PC-9 (cell line): ENCODE measurements around the gene PABPC4L. TPM values are rescaled to one million over a fixed set of nuclear protein-coding genes. Genes with fewer than 3 reads are reported as not detected.
"Not testable (repeated sequence)": the region's sequence is repeated elsewhere in the genome, so short reads cannot be mapped to it uniquely, and the experiment has no call there.

Source experiments
- BruUV-seq: library from RNA; stranded (reverse); fragments of 400-500 nt; replicated peaks from 2 replicates; lab custom pipeline; 2021; lab: Mats Ljungman, UMichigan
- CTCF ChIA-PET: fragments of 300-600 bp; sonication (Branson Sonifier 250); formaldehyde crosslinking; loops from one replicate; lab custom pipeline; 2022; ENCODE audit warnings: antibody characterized with exemption; lab: Charles Lee
- POLR2A ChIA-PET: fragments of 300-600 bp; sonication (Branson Sonifier 250); formaldehyde crosslinking; loops from one replicate; lab custom pipeline; 2022; ENCODE audit warnings: antibody characterized with exemption; ENCODE audit not compliant: unreplicated experiment; lab: Charles Lee
- DNase-seq, 2 experiments: peaks; one replicate each; pipeline versions ENCODE4 v3.0.0 to v3.0.0-alpha.2; 2015 to 2022; ENCODE audit warnings: mixed read lengths in 1 of 2
- H2AFZ ChIP-seq: fragments of 200-600 bp; sonication (generic); 2 replicates; pipeline ENCODE4 v1.8.1; 2017; ENCODE audit warnings: antibody characterized with exemption
- H3F3A ChIP-seq: fragments of 200-600 bp; sonication (generic); 2 replicates; pipeline ENCODE4 v1.8.1; 2017; ENCODE audit warnings: antibody characterized with exemption, mild to moderate bottlenecking, low read depth; ENCODE audit not compliant: insufficient read depth
- H3K27ac ChIP-seq: fragments of 200-600 bp; sonication (generic); 2 replicates; pipeline ENCODE4 v1.6.1; 2016; ENCODE audit warnings: mixed run types
- H3K27me3 ChIP-seq: fragments of 200-600 bp; sonication (generic); 2 replicates; pipeline ENCODE4 v1.6.1; 2016; ENCODE audit warnings: low read depth, mixed run types; ENCODE audit not compliant: insufficient read depth
- H3K36me3 ChIP-seq: fragments of 200-600 bp; sonication (generic); 2 replicates; pipeline ENCODE4 v1.6.1; 2016; ENCODE audit warnings: low read depth, mixed run types
- H3K4me1 ChIP-seq: fragments of 200-600 bp; sonication (generic); replicated peaks from 2 replicates; pipeline ENCODE4 v1.6.1; 2016; ENCODE audit warnings: mixed run types; ENCODE audit not compliant: insufficient read depth
- H3K4me2 ChIP-seq: fragments of 200-600 bp; sonication (generic); 2 replicates; pipeline ENCODE4 v1.6.1; 2017; ENCODE audit warnings: mixed run types
- H3K4me3 ChIP-seq: fragments of 200-600 bp; sonication (generic); 2 replicates; pipeline ENCODE4 v1.6.1; 2016; ENCODE audit warnings: mixed run types
- H3K79me2 ChIP-seq: fragments of 200-600 bp; sonication (generic); 2 replicates; pipeline ENCODE4 v1.6.1; 2017; ENCODE audit warnings: low read depth, mixed run types
- H3K9me2 ChIP-seq: fragments of 200-600 bp; sonication (generic); 2 replicates; pipeline ENCODE4 v1.8.1; 2017; ENCODE audit warnings: mild to moderate bottlenecking; ENCODE audit not compliant: insufficient read depth
- H3K9me3 ChIP-seq: fragments of 200-600 bp; sonication (generic); 2 replicates; pipeline ENCODE4 v1.8.1; 2016; ENCODE audit warnings: low read depth; ENCODE audit not compliant: insufficient read depth
- H4K20me1 ChIP-seq: fragments of 200-600 bp; sonication (generic); 2 replicates; pipeline ENCODE4 v1.8.1; 2017; ENCODE audit not compliant: insufficient read depth
- EZH2 ChIP-seq: fragments of 200-600 bp; sonication (generic); IDR thresholded peaks from 2 replicates; pipeline ENCODE4 v1.8.0; 2017; ENCODE audit warnings: antibody characterized with exemption, low read depth
- intact Hi-C: fragments of 100-400 bp; cut with micrococcal nuclease; formaldehyde crosslinking; loops from one replicate; pipeline ENCODE4 v1.10.0; 2022; ENCODE audit not compliant: unreplicated experiment
- total RNA-seq: library from RNA; stranded (reverse); gene quantifications from 2 replicates; pipeline ENCODE4 v1.2.3, GENCODE V29; 2021
- TF ChIP-seq, protein P1 (sequence below): fragments of 200-600 bp; sonication (generic); conservative IDR thresholded peaks from 2 replicates; pipeline ENCODE4 v1.6.1; 2017; ENCODE audit warnings: mixed run types, antibody characterized with exemption, mild to moderate bottlenecking, moderate library complexity

PABPC4L gene
- total RNA-seq, 1 experiment from 2014 or later: 0.96 TPM

DNA sequence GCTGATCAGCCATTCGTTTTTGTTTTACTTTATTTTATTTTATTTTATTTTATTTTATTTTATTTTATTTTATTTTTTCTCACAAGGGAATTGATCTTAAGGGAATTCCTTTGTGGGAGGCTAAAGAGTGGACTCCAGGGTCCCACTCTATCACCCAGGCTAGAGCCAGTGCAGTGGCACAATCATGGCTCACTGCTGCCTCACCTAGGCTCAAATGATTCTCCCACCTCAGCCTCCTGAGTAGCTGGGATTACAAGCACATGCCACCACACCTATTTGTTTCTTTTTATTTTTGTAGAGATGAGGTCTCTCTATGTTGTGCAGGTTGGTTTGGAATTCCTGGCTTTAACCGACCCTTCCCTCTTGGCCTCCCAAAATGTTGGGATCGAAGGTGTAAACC lies 17.5 kb upstream of the PABPC4L start:
- DNase-seq: no peak
- TF ChIP-seq, protein P1, sequence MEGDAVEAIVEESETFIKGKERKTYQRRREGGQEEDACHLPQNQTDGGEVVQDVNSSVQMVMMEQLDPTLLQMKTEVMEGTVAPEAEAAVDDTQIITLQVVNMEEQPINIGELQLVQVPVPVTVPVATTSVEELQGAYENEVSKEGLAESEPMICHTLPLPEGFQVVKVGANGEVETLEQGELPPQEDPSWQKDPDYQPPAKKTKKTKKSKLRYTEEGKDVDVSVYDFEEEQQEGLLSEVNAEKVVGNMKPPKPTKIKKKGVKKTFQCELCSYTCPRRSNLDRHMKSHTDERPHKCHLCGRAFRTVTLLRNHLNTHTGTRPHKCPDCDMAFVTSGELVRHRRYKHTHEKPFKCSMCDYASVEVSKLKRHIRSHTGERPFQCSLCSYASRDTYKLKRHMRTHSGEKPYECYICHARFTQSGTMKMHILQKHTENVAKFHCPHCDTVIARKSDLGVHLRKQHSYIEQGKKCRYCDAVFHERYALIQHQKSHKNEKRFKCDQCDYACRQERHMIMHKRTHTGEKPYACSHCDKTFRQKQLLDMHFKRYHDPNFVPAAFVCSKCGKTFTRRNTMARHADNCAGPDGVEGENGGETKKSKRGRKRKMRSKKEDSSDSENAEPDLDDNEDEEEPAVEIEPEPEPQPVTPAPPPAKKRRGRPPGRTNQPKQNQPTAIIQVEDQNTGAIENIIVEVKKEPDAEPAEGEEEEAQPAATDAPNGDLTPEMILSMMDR: no peak
- no peak for TF ChIP-seq EZH2
- no TSS peak for BruUV-seq
- Histone ChIP-seq H3K4me3 (no peak overlapping the region), H3K9me2 (no peaks in the 10 kb centered on the region), H3K27ac (no peak overlapping the region), H3K27me3 (no peaks in the 10 kb centered on the region), H2AFZ (no peak overlapping the region), H3K36me3 (no peaks in the 10 kb centered on the region), H3K9me3 (no peaks in the 10 kb centered on the region), H3K4me2 (no peak overlapping the region), H3K4me1 (no peaks in the 10 kb centered on the region), H4K20me1 (no peaks in the 10 kb centered on the region), H3K79me2 (no peaks in the 10 kb centered on the region), H3F3A (no peaks in the 10 kb centered on the region)
- ChIA-PET POLR2A (no interaction called here), CTCF (no interaction called here)
- intact Hi-C loops: no loop called here

- DNase-seq: no peak
- CTCF ChIA-PET: no interaction called here
Measured at GRCh38 chr4:134216411-134216810, 14.8 kb upstream of the PABPC4L start.

GRCh38 chr4:134215620-134216344 lies 14.2 kb upstream of the PABPC4L start:
- ChIA-PET POLR2A (no interaction called here), CTCF (no interaction called here)
- Histone ChIP-seq H3K4me2 (no peak overlapping the region), H3K4me3 (no peak overlapping the region), H3K36me3 (no peaks in the 10 kb centered on the region), H3K4me1 (no peaks in the 10 kb centered on the region), H3K27me3 (no peaks in the 10 kb centered on the region), H3K9me2 (no peaks in the 10 kb centered on the region), H2AFZ (no peak overlapping the region), H3F3A (no peaks in the 10 kb centered on the region), H3K27ac (no peak overlapping the region), H4K20me1 (no peaks in the 10 kb centered on the region), H3K9me3 (no peaks in the 10 kb centered on the region), H3K79me2 (no peaks in the 10 kb centered on the region)
- intact Hi-C loops: no loop called here
- no TSS peak for BruUV-seq
- no peak for DNase-seq
- TF ChIP-seq, protein P1: no peak
- TF ChIP-seq EZH2: no peak

More at GRCh38 chr4:134216411-134216810, 14.8 kb upstream of the PABPC4L start:
- no TSS peak for BruUV-seq
- Histone ChIP-seq H3K79me2 (no peaks in the 10 kb centered on the region), H3K27ac (no peak overlapping the region), H3K4me3 (no peak overlapping the region), H3K27me3 (no peaks in the 10 kb centered on the region), H3F3A (no peaks in the 10 kb centered on the region), H3K9me2 (no peaks in the 10 kb centered on the region), H3K36me3 (no peaks in the 10 kb centered on the region), H3K4me2 (no peak overlapping the region), H3K4me1 (no peaks in the 10 kb centered on the region), H3K9me3 (no peaks in the 10 kb centered on the region), H4K20me1 (no peaks in the 10 kb centered on the region), H2AFZ (no peak overlapping the region)
- intact Hi-C loops: no loop called here
- no peak for TF ChIP-seq EZH2
- TF ChIP-seq, protein P1: no peak
- POLR2A ChIA-PET: no interaction called here

DNA sequence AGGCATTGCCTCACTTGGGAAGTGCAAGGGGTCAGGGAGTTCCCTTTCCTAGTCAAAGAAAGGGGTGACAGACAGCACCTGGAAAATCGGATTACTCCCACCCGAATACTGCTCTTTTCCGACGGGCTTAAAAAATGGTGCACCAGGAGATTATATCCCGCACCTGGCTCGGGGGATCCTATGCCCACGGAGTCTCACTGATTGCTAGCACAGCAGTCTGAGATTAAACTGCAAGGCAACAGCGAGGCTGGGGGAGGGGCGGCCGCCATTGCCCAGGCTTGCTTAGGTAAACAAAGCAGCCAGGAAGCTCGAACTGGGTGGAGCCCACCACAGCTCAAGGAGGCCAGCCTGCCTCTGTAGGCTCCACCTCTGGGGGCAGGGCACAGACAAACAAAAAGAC lies 6.4 kb upstream of the PABPC4L start:
- H3K27ac ChIP-seq, H3K4me3 ChIP-seq, CTCF ChIA-PET, intact Hi-C loops, DNase-seq, POLR2A ChIA-PET, H3K36me3 ChIP-seq, H3K4me2 ChIP-seq, H3K27me3 ChIP-seq, H4K20me1 ChIP-seq, BruUV-seq, H3K9me2 ChIP-seq, H3F3A ChIP-seq, H3K4me1 ChIP-seq, H3K9me3 ChIP-seq, H2AFZ ChIP-seq, H3K79me2 ChIP-seq: not testable (repeated sequence)
